Measurements from ENCODE around the gene FCRLB. TPM values are rescaled to one million over a fixed set of nuclear protein-coding genes. Genes with fewer than 3 reads are reported as not detected.

The FCRLB gene
- total RNA-seq, 4 donors from 2014 or later: 0.72 to 1.4 (median 0.81) TPM; not detected in 1

- Histone ChIP-seq H3K27ac (no peak overlapping the region), H3K27me3 (no peaks in the 10 kb centered on the region)
Observed at GRCh38 chr1:161740921-161741320, 19.6 kb downstream of the FCRLB start.

GRCh38 chr1:161743231-161743630 lies 21.9 kb downstream of the FCRLB start:
- Histone ChIP-seq H3K27me3 (no peaks in the 10 kb centered on the region), H3K27ac (no peak overlapping the region), H3K4me1 (no peaks in the 10 kb centered on the region), H3K9me3 (no peaks in the 10 kb centered on the region), H3K4me3 (no peak overlapping the region), H3K36me3 (no peaks in the 10 kb centered on the region)
- TF ChIP-seq POLR2A (IDR thresholded peaks at IDR 0.05): no peak
- no peak for TF ChIP-seq CTCF (IDR thresholded peaks at IDR 0.05)
- no peak for TF ChIP-seq POLR2AphosphoS5 (IDR thresholded peaks at IDR 0.05)
- no peak for TF ChIP-seq EP300 (IDR thresholded peaks at IDR 0.05)
- no peak for DNase-seq (ENCODE audit: low spot score in 2 of 2)
- 81% methylated on average over 9 of the region's 9 CpGs for WGBS

More at GRCh38 chr1:161740921-161741320, 19.6 kb downstream of the FCRLB start:
- no peak for DNase-seq (ENCODE audit: low spot score in 2 of 2)
- Histone ChIP-seq H3K9me3 (no peaks in the 10 kb centered on the region), H3K36me3 (no peaks in the 10 kb centered on the region), H3K4me3 (no peak overlapping the region), H3K4me1 (no peaks in the 10 kb centered on the region)
- 75% methylated on average over 6 of the region's 6 CpGs for WGBS
- no peak for TF ChIP-seq EP300 (IDR thresholded peaks at IDR 0.05)

GRCh38 chr1:161747801-161748200 lies 26.5 kb downstream of the FCRLB start:
- H3K36me3 ChIP-seq: peaks cover 12% of the 10 kb centered on the region
- no peak for DNase-seq (ENCODE audit: low spot score in 2 of 2)
- no peak overlapping the region for H3K27ac ChIP-seq
- TF ChIP-seq POLR2A (IDR thresholded peaks at IDR 0.05) (no peak), POLR2AphosphoS5 (IDR thresholded peaks at IDR 0.05) (no peak), EP300 (IDR thresholded peaks at IDR 0.05) (no peak), CTCF (IDR thresholded peaks at IDR 0.05) (no peak)
- 60% methylated on average over 6 of the region's 6 CpGs for WGBS
- peaks cover 14% of the 10 kb centered on the region for H3K4me1 ChIP-seq
- no peaks in the 10 kb centered on the region for H3K27me3 ChIP-seq
- no peak overlapping the region for H3K4me3 ChIP-seq
- no peaks in the 10 kb centered on the region for H3K9me3 ChIP-seq

- H3K9me3 ChIP-seq: no peaks in the 10 kb centered on the region
- peak within 1 kb of the TSS; percentile 81 for H3K27ac ChIP-seq
- WGBS: 1% methylated on average over 23 of the region's 65 CpGs
- peak within 1 kb of the TSS; percentile 68 for H3K4me3 ChIP-seq
- peak in 2 of 3 donors; percentile 18 to 67 for TF ChIP-seq POLR2AphosphoS5 (IDR thresholded peaks at IDR 0.05)
- TF ChIP-seq CTCF (IDR thresholded peaks at IDR 0.05): no peak
- H3K4me1 ChIP-seq: peaks cover 14% of the 10 kb centered on the region
- peaks cover 28% of the 10 kb centered on the region for H3K36me3 ChIP-seq
- H3K27me3 ChIP-seq: no peaks in the 10 kb centered on the region
- DNase-seq (ENCODE audit: low spot score in 2 of 2): peak; percentile 96 to 97
Observed at GRCh38 chr1:161749509-161750407, 28.4 kb downstream of the FCRLB start, which contains the start of gene DUSP12. DUSP12 (plus strand) TSS chr1:161749786; CDS start chr1:161749802, 16 bp downstream.

- Histone ChIP-seq H3K27ac (no peak overlapping the region), H3K4me1 (peaks cover 20% of the 10 kb centered on the region), H3K4me3 (no peak overlapping the region), H3K9me3 (no peaks in the 10 kb centered on the region), H3K27me3 (no peaks in the 10 kb centered on the region), H3K36me3 (peaks cover 9% of the 10 kb centered on the region)
- 83% methylated on average over 7 of the region's 7 CpGs for WGBS
- TF ChIP-seq CTCF (IDR thresholded peaks at IDR 0.05) (peak in 1 of 2 donors; percentile 9), EP300 (IDR thresholded peaks at IDR 0.05) (no peak)
- no peak for DNase-seq (ENCODE audit: low spot score in 2 of 2)
Observed at GRCh38 chr1:161763522-161764098, 42.3 kb downstream of the FCRLB start.
